ENCODE measurements around the gene RPAP2. TPM values are rescaled to one million over a fixed set of nuclear protein-coding genes. Genes with fewer than 3 reads are reported as not detected.
"Not testable (repeated sequence)": the region's sequence is repeated elsewhere in the genome, so short reads cannot be mapped to it uniquely, and the experiment has no call there.

Gene RPAP2
- total RNA-seq, 4 donors from 2014 or later, result 3.2 to 37.8 (median 11.7) TPM

DNA sequence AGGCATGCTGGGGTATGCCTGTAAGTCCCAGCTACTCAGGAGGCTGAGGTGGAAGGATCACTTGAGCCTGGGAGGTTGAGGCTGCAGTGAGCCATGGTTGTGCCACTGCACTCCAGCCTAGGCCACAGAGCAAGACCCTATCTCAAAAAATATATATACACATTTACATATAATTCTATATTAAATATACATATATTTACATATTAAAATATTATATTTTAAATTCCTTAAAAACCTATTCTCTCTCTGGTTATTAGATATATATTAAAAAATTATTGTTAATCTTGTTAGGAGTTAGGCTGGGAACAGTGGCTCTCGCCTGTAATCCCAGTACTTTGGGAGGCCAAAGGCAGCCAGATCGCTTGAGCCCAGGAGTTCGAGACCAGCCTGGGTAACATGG is 22.8 kb upstream of the RPAP2 start:
- Histone ChIP-seq H3K36me3 (peaks cover 0 to 14% (median 0%) of the 10 kb centered on the region in 4 donors), H3K9me3 (no peaks in the 10 kb centered on the region), H3K4me3 (no peak overlapping the region), H3K27ac (no peak overlapping the region), H3K4me1 (no peaks in the 10 kb centered on the region), H3K27me3 (no peaks in the 10 kb centered on the region)
- intact Hi-C loops (cut with DNase I; ENCODE audit: low total_unique reads) (no loop called here), in situ Hi-C loops (cut with MboI; ENCODE audit: low pct_ligation_motif_present in 1 of 4, low pct_unique_long_range_greater_than_20kb in 1 of 4, low sequenced_read_pairs in 3 of 4) (loop anchor here in 2 of 4 donors (25.0 kb wide), 3 partner anchors 264 to 764 kb away; partner anchors contain the start of gene CDC7 (in 1 of the 2))
- DNase-seq, result no peak
- WGBS, 2 donors (ENCODE audit: low coverage in 1 of 2), result 92 to 96% methylated on average over 3 of the region's 3 CpGs
- TF ChIP-seq, protein P1, sequence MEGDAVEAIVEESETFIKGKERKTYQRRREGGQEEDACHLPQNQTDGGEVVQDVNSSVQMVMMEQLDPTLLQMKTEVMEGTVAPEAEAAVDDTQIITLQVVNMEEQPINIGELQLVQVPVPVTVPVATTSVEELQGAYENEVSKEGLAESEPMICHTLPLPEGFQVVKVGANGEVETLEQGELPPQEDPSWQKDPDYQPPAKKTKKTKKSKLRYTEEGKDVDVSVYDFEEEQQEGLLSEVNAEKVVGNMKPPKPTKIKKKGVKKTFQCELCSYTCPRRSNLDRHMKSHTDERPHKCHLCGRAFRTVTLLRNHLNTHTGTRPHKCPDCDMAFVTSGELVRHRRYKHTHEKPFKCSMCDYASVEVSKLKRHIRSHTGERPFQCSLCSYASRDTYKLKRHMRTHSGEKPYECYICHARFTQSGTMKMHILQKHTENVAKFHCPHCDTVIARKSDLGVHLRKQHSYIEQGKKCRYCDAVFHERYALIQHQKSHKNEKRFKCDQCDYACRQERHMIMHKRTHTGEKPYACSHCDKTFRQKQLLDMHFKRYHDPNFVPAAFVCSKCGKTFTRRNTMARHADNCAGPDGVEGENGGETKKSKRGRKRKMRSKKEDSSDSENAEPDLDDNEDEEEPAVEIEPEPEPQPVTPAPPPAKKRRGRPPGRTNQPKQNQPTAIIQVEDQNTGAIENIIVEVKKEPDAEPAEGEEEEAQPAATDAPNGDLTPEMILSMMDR (IDR thresholded peaks at IDR 0.05), result no peak
- no peak for TF ChIP-seq POLR2AphosphoS5 (IDR thresholded peaks at IDR 0.05)
- TF ChIP-seq EP300 (IDR thresholded peaks at IDR 0.05; ENCODE audit: low read depth), result no peak
- TF ChIP-seq POLR2A (IDR thresholded peaks at IDR 0.05), result no peak

DNA sequence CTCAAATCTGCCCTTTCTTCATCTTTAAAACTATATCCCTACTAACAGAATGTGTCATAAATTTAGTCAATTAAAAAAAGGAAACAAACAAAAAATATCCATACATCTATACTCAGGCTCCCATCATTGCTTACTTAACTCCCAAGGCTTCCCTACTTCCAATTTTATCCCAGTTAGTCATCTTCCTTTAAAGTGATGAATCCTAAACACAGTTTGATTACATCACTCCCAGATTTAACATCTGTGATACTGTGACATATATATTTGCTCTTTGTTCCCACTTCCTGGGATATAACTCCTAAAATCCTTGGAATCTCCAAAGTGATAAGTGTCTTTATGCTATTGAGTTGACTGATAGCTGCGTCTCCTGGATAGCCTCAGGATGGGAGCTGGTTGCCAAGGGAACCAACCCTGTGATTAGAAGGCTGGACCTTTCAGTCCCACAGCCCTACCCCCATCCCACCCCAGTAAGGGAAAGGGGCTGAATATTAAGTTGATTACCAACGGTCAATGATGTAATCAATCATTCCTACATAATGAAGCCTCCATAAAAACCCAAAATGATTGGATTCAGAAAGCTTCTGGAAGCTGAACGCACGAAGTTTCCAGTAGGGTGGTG is 21.6 kb upstream of the RPAP2 start:
- H3K4me1 ChIP-seq, result no peaks in the 10 kb centered on the region
- intact Hi-C loops (cut with DNase I; ENCODE audit: low total_unique reads) (no loop called here), in situ Hi-C loops (cut with MboI; ENCODE audit: low pct_ligation_motif_present in 1 of 4, low pct_unique_long_range_greater_than_20kb in 1 of 4, low sequenced_read_pairs in 3 of 4) (loop anchor here in 2 of 4 donors (25.0 kb wide), 3 partner anchors 265 to 765 kb away; partner anchors contain the start of gene CDC7 (in 1 of the 2))
- DNase-seq, result no peak
- H3K36me3 ChIP-seq, result peaks cover 0 to 14% (median 0%) of the 10 kb centered on the region in 4 donors
- WGBS, 2 donors (ENCODE audit: low coverage in 1 of 2), result 96 to 100% methylated on average over 1 to 4 of the region's 4 CpGs
- H3K27ac ChIP-seq, result no peak overlapping the region
- H3K27me3 ChIP-seq, result no peaks in the 10 kb centered on the region
- H3K9me3 ChIP-seq, result no peaks in the 10 kb centered on the region
- no peak for TF ChIP-seq POLR2A (IDR thresholded peaks at IDR 0.05)
- no peak for TF ChIP-seq POLR2AphosphoS5 (IDR thresholded peaks at IDR 0.05)
- no peak overlapping the region for H3K4me3 ChIP-seq

DNA sequence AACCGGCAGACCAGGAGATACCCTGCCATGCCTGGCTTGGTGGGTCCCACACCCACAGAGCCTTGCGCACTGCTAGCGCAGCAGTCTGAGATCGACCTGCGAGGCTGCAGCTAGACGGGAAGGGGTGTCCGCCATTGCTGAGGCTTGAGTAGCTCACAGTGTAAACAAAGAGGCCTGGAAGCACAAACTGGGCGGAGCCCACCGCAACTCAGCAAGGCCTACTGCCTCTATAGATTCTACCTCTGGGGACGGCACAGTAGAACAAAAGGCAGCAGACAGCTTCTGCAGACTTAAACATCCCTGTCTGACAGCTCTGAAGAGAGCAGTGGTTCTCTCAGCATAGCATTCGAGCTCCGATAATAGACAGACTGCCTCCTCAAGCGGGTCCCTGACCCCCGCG is 19.1 kb upstream of the RPAP2 start:
- H3K27ac ChIP-seq; intact Hi-C loops (cut with DNase I; ENCODE audit: low total_unique reads); H3K9me3 ChIP-seq; H3K4me1 ChIP-seq; H3K4me3 ChIP-seq; H3K27me3 ChIP-seq; DNase-seq: not testable (repeated sequence)
- in situ Hi-C loops (cut with MboI; ENCODE audit: low pct_ligation_motif_present in 1 of 4, low pct_unique_long_range_greater_than_20kb in 1 of 4, low sequenced_read_pairs in 3 of 4), result loop anchor here in 2 of 4 donors (25.0 kb wide), 3 partner anchors 267 to 767 kb away; partner anchors contain the start of gene CDC7 (in 1 of the 2)
- 97% methylated on average over 15 of the region's 15 CpGs; no CpG with 5 or more reads in 1 of the 2 donors for WGBS, 2 donors (ENCODE audit: low coverage in 1 of 2)
- peaks cover 0 to 14% (median 0%) of the 10 kb centered on the region in 4 donors for H3K36me3 ChIP-seq

DNA sequence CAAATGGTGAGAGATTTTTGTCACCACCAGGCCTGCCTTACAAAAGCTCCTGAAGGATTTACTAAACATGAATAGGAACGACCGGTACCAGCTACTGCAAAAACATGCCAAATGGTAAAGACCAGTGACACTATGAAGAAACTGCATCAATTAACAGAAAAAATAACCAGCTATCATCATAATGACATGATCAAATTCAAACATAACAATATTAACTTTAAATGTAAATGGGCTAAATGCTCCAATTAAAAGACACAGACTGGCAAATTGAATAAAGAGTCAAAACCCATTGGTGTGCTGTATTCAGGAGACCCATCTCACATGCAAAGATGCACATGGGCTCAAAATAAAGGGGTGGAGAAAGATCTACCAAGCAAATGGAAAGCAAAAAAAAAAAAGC is 17.4 kb upstream of the RPAP2 start:
- intact Hi-C loops (cut with DNase I; ENCODE audit: low total_unique reads); DNase-seq; H3K4me1 ChIP-seq; H3K4me3 ChIP-seq; H3K27ac ChIP-seq; H3K36me3 ChIP-seq; H3K9me3 ChIP-seq; H3K27me3 ChIP-seq: not testable (repeated sequence)
- WGBS, 2 donors (ENCODE audit: low coverage in 1 of 2), result 98 to 100% methylated on average over 2 of the region's 2 CpGs
- in situ Hi-C loops (cut with MboI; ENCODE audit: low pct_ligation_motif_present in 1 of 4, low pct_unique_long_range_greater_than_20kb in 1 of 4, low sequenced_read_pairs in 3 of 4), result loop anchor here in 2 of 4 donors (25.0 kb wide), 3 partner anchors 269 to 769 kb away; partner anchors contain the start of gene CDC7 (in 1 of the 2)

DNA sequence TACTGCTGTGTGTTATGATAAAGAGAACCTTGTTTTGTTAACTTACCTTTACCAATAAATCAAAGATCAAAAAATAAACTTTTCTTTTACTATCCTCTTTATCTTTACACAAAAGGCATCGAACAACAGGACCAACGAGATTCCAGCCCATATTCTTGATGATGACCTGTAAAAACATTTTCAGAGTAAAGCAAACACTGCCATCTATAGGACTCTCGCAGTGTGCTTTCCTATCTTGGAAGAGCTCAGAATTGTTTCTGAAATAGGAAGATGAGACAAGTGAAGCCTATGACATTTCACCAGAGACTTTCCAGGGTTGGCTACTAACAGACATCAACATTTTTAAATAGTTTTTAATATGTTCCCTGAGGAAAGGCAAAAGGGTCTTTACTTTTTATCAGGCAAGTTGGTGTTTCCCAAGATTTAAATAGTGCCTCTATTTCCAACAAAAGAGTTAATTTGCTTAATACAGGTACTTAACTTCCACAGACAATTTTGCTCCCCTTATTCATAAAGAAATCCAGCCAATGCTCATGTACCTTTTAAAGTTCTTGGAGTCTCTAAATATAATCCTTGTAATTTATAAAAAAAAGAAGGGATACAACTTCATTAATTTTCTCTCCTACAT is 7.4 kb upstream of the RPAP2 start:
- 16 to 20% methylated on average over 3 of the region's 3 CpGs for WGBS, 2 donors (ENCODE audit: low coverage in 1 of 2)
- H3K4me3 ChIP-seq, result no peak overlapping the region
- H3K27ac ChIP-seq, result no peak overlapping the region
- in situ Hi-C loops (cut with MboI; ENCODE audit: low pct_ligation_motif_present in 1 of 4, low pct_unique_long_range_greater_than_20kb in 1 of 4, low sequenced_read_pairs in 3 of 4) (loop anchor here in 2 of 4 donors (25.0 kb wide), 3 partner anchors 279 to 779 kb away; partner anchors contain the start of gene CDC7 (in 1 of the 2)), intact Hi-C loops (cut with DNase I; ENCODE audit: low total_unique reads) (no loop called here)
- H3K27me3 ChIP-seq, result no peaks in the 10 kb centered on the region
- no peak for TF ChIP-seq POLR2AphosphoS5 (IDR thresholded peaks at IDR 0.05)
- TF ChIP-seq, protein P1 (IDR thresholded peaks at IDR 0.05), result peak; percentile 41 to 59 (median 54)
- H3K9me3 ChIP-seq, result no peaks in the 10 kb centered on the region
- no peak for DNase-seq
- H3K4me1 ChIP-seq, result no peaks in the 10 kb centered on the region
- H3K36me3 ChIP-seq, result peaks cover 0 to 8% (median 0%) of the 10 kb centered on the region in 4 donors

Measured in transverse colon (tissue), 4 donors.